ENCODE measurements around the gene TACC2.

- TF ChIP-seq POLR2A (IDR thresholded peaks at IDR 0.05; ENCODE audit: low read length) (no peak), GATA1 (IDR thresholded peaks at IDR 0.05; ENCODE audit: low read depth, low read length) (no peak)
These were observed 114.0 kb downstream of the TACC2 start for GRCh38 chr10:122102869-122103525.
